GM10847 (cell line): ENCODE data around the gene TMEM132A.

Experiments used
- POLR2A ChIP-seq: IDR thresholded peaks from 2 replicates; pipeline ENCODE4 v1.6.1; 2011; ENCODE audit not compliant: insufficient read length; ENCODE audit errors: extremely low read depth

Gene TMEM132A

DNA sequence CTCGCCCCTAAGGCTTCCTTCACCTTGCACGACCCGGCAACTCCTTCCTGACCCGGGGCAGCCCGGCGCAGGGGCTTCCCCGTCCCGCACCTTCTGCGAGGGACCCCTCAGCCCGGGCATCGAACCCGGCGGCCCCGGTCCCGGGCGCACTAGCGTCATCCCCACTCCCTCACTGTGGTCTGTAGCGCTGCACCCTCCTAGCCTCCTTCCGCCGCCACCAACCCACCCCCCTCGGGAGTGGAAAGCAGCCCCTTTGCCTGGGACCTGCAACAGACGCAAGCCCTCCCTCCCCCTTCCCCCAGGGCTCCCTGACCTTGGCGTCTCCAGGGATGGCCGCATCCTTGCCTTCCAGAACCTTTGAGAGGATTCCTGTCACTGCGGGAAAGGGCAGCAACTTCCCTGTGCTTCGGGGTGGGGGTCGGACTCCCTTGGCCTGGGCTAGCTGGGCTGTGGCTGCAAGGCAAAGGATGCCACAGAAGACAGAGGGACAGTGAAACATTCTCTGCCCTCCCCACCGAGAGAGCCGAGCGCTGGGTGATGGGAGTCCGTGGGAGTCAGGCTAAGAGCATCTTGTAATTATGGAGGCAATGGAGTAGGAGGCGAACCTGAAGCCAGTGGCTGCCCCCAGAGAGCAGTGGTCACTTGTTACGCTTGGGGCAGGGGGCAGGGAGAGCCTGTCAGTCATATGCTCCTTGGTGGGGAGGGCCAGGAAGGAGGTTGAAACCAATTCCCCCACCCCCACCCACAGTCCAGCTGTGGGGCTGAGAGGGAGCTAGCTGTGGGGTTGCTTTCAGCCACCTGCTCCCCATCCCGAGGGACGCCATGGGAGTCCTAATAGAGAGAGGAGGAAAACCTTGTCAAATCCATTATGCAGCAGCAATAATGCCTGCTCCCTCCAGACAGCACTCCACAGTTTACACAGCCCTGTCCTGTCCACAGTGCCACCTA lies 920 bp downstream of the TMEM132A start:
- no peak for TF ChIP-seq POLR2A

DNA sequence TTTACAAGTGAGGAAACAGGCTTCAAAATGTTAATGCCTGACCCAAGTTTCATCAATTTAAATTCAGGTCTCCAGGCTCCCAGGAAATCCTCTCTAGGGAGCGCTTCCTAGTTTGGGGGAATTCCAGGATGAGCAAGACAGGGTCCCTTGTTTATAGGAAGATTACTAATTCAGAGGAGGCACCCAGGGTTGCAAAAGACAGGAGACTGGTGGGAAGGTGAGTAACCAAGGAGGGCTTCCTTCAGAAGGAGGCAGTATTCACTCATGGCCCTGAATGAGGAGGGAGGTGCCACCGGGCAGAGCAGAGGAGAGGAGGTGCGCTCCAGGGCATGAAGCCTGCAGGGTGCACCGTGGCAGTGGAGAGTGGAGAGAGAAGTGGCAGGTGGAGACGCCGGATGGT lies 1.6 kb downstream of the TMEM132A start:
- TF ChIP-seq POLR2A: no peak

DNA sequence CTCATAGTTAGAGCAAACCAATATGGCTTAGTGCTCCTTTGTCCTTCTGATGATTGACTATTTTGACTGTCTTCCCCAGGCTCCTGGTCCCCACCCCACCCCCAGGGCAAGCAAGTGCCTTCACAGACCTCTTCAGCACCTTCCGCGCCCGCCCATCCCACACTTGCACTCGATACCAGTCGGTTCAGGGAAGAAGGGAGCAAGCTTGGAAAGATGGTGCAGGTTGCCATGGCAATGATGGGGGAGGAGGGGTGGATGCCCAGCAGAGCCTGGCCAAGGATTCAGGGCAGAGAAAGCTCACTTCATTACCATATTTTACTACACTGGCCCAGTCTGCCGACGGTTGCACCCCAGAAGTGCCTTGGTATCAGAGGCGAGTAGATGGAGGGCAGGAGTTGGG lies 2.2 kb downstream of the TMEM132A start:
- TF ChIP-seq POLR2A: no peak

DNA sequence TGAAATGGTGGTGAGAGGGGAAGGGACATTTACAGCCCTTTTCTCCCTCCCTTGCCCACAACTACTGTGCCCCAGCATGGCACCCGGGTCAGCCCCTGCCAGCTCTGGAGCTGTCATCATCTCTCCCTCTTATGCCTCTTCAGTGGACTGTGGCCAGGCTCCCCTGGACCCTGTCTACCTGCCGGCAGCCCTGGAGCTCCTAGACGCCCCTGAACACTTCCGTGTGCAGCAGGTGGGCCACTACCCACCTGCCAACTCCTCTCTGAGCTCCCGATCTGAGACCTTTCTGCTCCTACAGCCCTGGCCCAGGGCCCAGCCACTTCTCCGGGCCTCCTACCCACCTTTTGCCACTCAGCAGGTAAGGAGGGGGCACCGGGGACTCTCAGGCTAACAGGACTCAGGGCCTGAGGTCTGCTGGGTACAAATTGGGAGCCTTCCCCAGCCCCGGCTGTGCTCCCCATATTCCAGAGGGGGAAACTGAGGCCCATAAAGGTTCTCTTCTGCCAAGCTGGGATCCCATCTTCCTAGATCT lies 2.9 kb downstream of the TMEM132A start:
- TF ChIP-seq POLR2A: no peak

DNA sequence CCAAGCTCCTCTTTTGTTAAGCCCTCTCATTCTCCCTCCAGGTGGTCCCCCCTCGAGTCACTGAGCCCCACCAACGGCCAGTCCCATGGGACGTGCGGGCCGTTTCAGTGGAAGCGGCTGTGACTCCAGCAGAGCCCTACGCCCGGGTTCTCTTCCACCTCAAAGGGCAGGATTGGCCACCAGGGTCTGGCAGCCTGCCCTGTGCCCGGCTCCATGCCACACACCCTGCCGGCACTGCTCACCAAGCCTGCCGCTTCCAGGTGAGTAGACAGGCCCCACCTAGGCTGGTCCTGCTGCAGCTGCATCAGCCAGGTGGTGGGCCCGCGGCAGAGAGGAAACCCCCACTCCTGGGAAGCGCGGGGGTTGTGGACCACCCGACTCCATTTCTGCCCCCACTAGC lies 3.3 kb downstream of the TMEM132A start:
- no peak for TF ChIP-seq POLR2A

DNA sequence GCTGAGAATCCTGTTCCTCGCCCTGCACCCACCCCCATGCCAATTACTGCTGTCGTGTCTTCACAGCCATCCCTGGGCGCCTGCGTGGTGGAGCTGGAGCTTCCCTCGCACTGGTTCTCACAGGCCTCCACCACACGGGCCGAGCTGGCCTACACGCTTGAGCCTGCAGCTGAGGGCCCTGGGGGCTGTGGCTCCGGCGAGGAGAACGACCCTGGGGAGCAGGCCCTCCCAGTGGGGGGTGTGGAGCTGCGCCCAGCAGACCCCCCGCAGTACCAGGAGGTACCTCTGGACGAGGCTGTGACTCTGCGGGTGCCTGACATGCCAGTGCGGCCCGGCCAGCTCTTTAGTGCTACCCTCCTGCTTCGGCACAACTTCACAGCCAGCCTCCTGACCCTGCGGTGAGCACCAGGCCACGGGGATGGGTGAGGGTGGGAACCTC lies 4.3 kb downstream of the TMEM132A start:
- TF ChIP-seq POLR2A: no peak

DNA sequence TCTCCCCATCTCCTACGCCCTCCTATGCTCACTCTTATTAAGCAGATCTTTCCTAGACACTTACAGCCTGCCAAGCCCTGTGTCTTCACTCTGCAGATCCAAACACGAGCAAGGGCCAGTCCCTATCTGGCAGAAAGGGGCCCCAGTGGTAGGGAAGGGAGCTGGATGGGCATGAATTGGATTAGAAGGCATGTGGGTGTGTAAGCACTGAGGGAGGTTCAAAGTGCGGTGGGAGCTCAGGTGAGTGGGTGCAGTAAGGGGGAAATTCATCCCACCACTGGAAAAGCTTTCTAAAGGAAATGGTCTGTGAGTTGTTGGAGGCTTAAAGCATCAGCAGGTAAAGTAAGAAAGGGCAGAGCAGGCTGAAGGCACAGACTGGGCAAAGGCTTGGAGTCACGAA lies 5.5 kb downstream of the TMEM132A start:
- TF ChIP-seq POLR2A: no peak

DNA sequence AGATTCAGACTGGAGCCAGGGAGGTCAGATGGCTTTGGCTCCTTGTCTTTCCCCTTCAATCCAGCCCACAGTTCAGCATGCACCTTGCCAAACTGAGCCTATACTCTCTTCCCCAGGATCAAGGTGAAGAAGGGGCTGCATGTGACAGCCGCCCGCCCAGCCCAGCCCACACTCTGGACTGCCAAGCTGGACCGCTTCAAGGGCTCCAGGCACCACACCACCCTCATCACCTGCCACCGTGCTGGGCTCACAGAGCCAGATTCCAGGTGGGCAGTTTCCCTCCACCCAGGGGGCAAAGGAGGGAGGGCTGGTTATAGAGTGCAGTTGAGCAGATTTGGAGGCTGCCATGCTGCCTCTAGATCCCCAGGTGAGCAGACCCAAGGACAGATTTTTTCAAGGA lies 6.1 kb downstream of the TMEM132A start:
- no peak for TF ChIP-seq POLR2A

DNA sequence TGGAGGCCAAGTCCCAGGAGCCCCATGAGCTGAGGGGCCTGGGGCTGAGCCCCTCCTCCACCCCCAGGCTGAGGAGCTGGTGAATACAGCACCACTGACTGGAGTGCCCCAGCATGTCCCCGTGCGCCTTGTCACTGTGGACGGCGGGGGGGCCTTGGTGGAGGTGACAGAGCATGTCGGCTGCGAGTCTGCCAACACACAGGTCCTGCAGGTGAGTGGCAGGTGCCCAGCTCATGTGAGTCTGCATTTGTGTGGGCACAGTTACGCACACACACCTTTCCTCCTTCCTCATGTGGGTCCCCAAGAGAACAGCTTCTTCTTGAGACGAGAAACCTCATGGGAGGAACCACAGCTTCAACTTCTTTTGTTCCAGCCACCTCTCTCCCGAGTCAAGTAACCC lies 7.7 kb downstream of the TMEM132A start:
- no peak for TF ChIP-seq POLR2A

DNA sequence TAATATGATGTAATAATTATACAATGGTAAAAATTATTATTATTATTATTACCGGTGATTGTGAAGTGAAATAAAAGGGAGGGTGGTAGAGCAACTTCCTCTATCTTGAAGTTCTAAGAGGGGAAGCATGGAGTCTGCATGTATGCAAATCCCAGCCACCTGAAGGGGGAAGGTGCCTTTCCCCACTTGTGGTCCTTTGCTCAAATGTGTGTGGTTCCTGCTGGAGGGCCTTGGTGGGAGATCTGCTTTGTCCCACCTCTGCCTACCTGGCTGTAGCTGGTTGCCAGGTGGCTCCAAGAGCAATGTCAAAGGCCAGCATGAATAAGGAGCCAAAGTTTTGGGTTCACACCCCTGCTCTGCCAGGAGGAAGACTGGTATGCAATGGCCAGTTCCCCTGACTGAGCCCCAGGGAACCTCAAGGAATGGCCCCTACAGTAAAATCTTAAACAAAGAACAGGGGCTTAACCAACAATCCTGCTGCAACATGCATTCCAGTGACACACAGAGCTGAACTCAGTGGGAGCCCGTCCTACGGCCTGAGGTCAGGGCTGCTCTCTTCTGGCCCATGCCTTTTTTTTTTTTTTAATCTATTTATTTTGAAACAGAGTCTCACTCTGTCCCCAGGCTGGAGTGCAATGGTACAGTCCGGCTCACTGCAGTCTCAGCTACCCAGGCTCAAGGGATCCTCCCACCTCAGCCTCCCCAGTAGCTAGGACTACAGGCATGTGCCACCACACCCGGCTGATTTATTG lies 8.5 kb downstream of the TMEM132A start:
- TF ChIP-seq POLR2A: no peak

DNA sequence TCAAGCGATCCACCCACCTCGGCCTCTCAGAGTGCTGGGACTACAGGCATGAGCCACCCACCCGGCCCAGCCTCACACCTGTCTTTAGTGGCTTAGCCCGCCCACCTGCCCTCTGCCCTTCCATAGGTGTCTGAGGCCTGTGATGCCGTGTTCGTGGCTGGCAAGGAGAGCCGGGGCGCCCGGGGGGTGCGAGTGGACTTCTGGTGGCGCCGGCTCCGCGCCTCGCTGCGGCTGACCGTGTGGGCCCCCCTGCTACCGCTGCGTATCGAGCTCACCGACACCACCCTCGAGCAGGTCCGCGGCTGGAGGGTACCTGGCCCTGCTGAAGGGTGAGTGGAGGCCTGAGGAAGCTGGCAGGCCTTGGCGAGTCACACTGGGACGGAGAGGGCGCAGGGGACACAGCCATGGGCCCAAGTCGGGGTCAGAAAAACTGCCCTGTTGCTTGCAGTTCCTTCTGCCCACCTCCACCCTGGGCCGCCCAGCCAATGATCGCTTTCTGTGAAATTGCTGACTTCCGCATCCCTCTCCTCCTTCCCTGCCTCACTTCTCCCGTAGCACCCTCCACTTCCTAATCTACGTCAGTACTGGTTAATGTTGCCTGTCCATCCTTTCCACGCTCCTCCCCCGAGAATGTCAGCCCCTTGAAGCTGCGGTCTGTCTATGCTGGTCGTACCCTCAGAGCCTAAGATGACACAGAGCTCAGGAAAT lies 9.3 kb downstream of the TMEM132A start:
- TF ChIP-seq POLR2A: no peak

DNA sequence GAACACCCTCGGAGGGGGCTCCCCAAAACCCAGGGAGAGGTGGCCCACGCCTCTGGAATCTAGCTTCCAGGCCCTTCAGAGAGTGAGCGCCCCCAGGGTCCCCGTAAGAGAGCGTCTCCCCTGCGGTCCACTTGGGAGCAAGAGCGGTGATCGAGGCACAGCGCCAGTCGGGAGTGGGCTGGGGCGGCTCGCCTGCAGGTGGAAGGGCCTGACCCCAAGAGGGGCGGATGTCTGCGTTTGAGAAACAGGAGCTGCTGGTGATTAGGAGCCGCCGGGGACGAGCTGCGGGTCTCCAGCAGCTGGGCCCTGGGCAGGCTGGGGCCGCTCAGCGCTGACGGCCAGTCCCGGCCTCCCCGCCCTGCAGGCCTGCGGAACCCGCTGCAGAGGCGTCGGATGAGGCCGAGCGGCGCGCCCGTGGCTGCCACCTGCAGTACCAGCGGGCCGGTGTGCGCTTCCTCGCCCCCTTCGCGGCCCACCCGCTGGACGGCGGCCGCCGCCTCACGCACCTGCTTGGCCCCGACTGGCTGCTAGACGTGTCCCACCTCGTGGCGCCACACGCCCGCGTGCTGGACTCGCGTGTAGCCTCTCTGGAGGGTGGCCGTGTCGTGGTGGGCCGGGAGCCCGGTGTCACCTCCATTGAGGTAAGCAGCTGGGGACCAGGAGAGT lies 10.0 kb downstream of the TMEM132A start:
- TF ChIP-seq POLR2A: no peak

DNA sequence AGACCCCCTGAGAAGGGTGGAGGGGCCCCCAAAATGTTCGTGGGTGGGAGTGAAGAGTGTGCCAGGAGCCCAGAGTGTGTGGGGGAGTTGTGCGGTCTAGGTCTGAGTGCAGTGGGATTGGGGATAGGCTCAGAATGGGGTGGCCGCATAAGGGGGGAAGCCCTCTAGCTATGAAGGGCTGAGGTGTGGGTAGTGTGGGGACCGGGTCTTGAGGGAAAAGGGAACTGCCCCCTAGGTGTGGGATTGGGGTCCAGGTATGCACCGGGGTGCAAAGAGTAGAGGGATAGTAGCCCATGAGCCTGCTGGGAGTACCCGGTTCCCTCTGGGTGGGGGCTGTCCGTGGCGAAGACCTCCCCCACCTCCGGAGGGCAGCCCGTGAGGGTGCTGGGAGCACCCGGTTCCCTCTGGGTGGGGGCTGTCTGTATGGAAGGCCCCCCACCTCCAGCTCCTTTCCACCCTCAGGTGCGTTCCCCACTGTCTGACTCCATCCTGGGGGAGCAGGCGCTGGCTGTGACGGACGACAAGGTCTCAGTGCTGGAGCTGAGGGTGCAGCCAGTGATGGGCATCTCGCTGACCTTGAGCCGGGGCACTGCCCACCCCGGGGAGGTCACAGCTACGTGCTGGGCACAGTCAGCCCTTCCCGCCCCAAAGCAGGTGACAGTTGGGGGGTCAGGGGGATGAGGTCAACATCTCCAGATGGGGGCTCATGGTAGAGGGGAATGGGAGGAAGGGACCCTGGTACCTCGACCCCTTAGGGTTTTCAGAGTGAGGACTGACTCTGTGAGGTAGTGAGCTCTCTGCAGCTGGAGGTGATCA lies 10.7 kb downstream of the TMEM132A start:
- TF ChIP-seq POLR2A: peak; percentile 17

DNA sequence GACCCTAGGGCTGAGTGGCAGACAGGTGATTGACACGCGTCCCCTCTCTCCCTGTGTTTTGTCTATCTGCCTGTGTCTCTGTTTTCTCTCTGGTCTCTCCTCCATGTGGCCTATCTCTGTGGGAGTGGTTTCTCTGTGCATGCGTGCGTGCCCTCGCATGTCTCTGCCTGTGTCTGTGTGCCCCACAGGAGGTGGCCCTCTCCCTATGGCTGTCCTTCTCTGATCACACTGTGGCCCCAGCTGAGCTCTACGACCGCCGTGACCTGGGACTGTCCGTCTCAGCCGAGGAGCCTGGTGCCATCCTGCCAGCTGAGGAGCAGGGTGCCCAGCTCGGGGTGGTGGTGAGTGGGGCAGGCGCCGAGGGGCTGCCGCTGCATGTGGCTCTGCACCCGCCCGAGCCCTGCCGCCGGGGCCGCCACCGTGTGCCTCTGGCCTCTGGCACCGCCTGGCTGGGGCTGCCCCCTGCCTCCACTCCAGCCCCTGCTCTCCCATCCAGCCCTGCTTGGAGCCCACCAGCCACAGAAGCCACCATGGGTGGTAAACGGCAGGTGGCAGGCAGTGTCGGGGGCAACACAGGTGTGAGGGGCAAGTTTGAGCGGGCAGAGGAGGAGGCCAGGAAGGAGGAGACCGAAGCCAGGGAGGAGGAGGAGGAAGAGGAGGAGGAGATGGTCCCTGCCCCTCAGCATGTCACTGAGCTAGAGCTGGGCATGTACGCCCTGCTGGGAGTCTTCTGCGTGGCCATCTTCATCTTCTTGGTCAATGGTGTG lies 11.6 kb downstream of the TMEM132A start:
- TF ChIP-seq POLR2A: no peak
